HepG2 (cell line): ENCODE measurements around the gene IRF7. TPM values are rescaled to one million over a fixed set of nuclear protein-coding genes. Genes with fewer than 3 reads are reported as not detected.
"Not testable (repeated sequence)": the region's sequence is repeated elsewhere in the genome, so short reads cannot be mapped to it uniquely, and the experiment has no call there.

Experiments
- ATAC-seq: fragments of 200-7000 bp; cut with Tn5 transposase; 3 replicates; pipeline ENCODE4 v1.9.1; 2020; ENCODE audit warnings: mild to moderate bottlenecking, moderate library complexity
- BruUV-seq: library from RNA; stranded (reverse); fragments of 400-500 nt; replicated peaks from 2 replicates; lab custom pipeline; 2021; lab: Mats Ljungman, UMichigan
- CTCF ChIA-PET: fragments of 300-600 bp; formaldehyde crosslinking; extraction: SDS; loops from one replicate; lab custom pipeline; 2021; ENCODE audit warnings: low total read pairs, inconsistent platforms, low intra/inter-chr PET ratio; lab: Yijun Ruan, JAX
- POLR2A ChIA-PET: fragments of 350-600 bp; sonication (Branson Sonifier 250); formaldehyde crosslinking; loops from one replicate; lab custom pipeline; 2020; ENCODE audit warnings: antibody characterized with exemption, inconsistent platforms; lab: Yijun Ruan, JAX
- DNase-seq: peaks from one replicate; pipeline ENCODE4 v3.0.0-alpha.2; 2015; ENCODE audit warnings: low spot score
- FAIRE-seq: peaks from 3 replicates; lab custom pipeline; 2011; peaks lifted over from hg19 to GRCh38; lab: Jason Lieb, UNC
- H2AFZ ChIP-seq: one replicate; pipeline ENCODE4 v1.6.1; 2011; ENCODE audit warnings: low read length, inconsistent platforms
- H3K27ac ChIP-seq: fragments of 300-600 bp; 3 replicates; pipeline ENCODE4 v1.8.0; 2011; ENCODE audit warnings: mixed run types, mild to moderate bottlenecking, mixed read lengths, low read length, inconsistent platforms; ENCODE audit not compliant: insufficient read depth; ENCODE audit errors: extremely low read length
- H3K27me3 ChIP-seq, 2 experiments: fragments of 200-600 bp in 1 of 2; 2 replicates in 1 of 2; 3 replicates in 1 of 2; pipeline versions ENCODE4 v1.6.0 to v1.8.0; 2011; ENCODE audit warnings: low read length in 2 of 2, mild to moderate bottlenecking in 2 of 2, moderate library complexity in 2 of 2, inconsistent platforms in 1 of 2; ENCODE audit not compliant: insufficient read depth in 2 of 2, control insufficient read depth in 1 of 2
- H3K36me3 ChIP-seq, 2 experiments: fragments of 200-600 bp in 1 of 2; replicated peaks in 1 of 2; 2 replicates in 1 of 2; 3 replicates in 1 of 2; pipeline versions ENCODE4 v1.5.1 to v1.8.0; 2011; ENCODE audit warnings: low read length in 2 of 2, inconsistent platforms in 1 of 2; ENCODE audit not compliant: insufficient read depth in 2 of 2, control insufficient read depth in 1 of 2
- H3K4me1 ChIP-seq: 2 replicates; pipeline ENCODE4 v1.5.1; 2012; ENCODE audit warnings: low read length, inconsistent platforms; ENCODE audit not compliant: insufficient read depth
- H3K4me2 ChIP-seq: 2 replicates; pipeline ENCODE4 v1.6.0; 2011; ENCODE audit warnings: low read depth, low read length, inconsistent platforms
- H3K4me3 ChIP-seq, 3 experiments: fragments of 200-600 bp in 1 of 3; sonication (generic), shearing (Covaris generic) in 1 of 3; replicated peaks in 1 of 3; 2 replicates each; pipeline ENCODE4 v1.5.1; 2011 to 2016; ENCODE audit warnings: low read length in 3 of 3, inconsistent platforms in 2 of 3, low read depth in 2 of 3, mild to moderate bottlenecking in 2 of 3, control low read depth in 1 of 3, mixed read lengths in 1 of 3; ENCODE audit not compliant: insufficient read depth in 1 of 3
- H3K79me2 ChIP-seq: one replicate; pipeline ENCODE4 v1.6.1; 2011; ENCODE audit warnings: low read length, inconsistent platforms; ENCODE audit not compliant: insufficient read depth
- H3K9ac ChIP-seq: 2 replicates; pipeline ENCODE4 v1.6.0; 2011; ENCODE audit warnings: mild to moderate bottlenecking, low read depth, low read length, inconsistent platforms; ENCODE audit not compliant: insufficient read depth
- H3K9me3 ChIP-seq: 2 replicates; pipeline ENCODE4 v1.5.1; 2012; ENCODE audit warnings: mild to moderate bottlenecking, low read length
- H4K20me1 ChIP-seq: 2 replicates; pipeline ENCODE4 v1.6.0; 2011; ENCODE audit warnings: inconsistent platforms, mild to moderate bottlenecking, low read length, moderate library complexity; ENCODE audit not compliant: insufficient read depth
- FOSL1 ChIP-seq: sonication (generic); formaldehyde crosslinking; IDR thresholded peaks from 2 replicates; pipeline ENCODE4 v1.9.0; 2021; ENCODE audit warnings: missing genetic modification reagents, borderline replicate concordance
- MAFF ChIP-seq: IDR thresholded peaks from 2 replicates; pipeline ENCODE4 v1.6.1; 2011; ENCODE audit warnings: low read depth, low read length, improper control_type of control experiment
- MAFK ChIP-seq, 2 experiments: IDR thresholded peaks in 1 of 2; conservative IDR thresholded peaks in 1 of 2; 2 replicates each; pipeline ENCODE4 v1.6.1; 2011; ENCODE audit warnings: improper control_type of control experiment in 2 of 2, low read length in 2 of 2
- RAD51 ChIP-seq: fragments of 450-650 bp; IDR thresholded peaks from 2 replicates; pipeline ENCODE4 v1.6.1; 2016; ENCODE audit warnings: borderline replicate concordance
- USF2 ChIP-seq, 2 experiments: sonication (generic) in 1 of 2; formaldehyde crosslinking in 1 of 2; IDR thresholded peaks; 2 replicates each; pipeline versions ENCODE4 v1.5.1 to v1.6.1; 2011 to 2020; ENCODE audit warnings: borderline replicate concordance in 1 of 2, low read depth in 1 of 2, low read length in 1 of 2, mild to moderate bottlenecking in 1 of 2, missing genetic modification reagents in 1 of 2, moderate library complexity in 1 of 2
- ZFX ChIP-seq: sonication (generic); formaldehyde crosslinking; IDR thresholded peaks from 2 replicates; pipeline ENCODE4 v1.4.0; 2020; ENCODE audit warnings: mild to moderate bottlenecking, low read depth, missing genetic modification reagents, moderate library complexity
- ZNF605 ChIP-seq: sonication (generic); formaldehyde crosslinking; IDR thresholded peaks from 2 replicates; pipeline ENCODE4 v1.8.0; 2022; ENCODE audit warnings: mild to moderate bottlenecking, missing genetic modification reagents
- ZNF691 ChIP-seq: sonication (generic); formaldehyde crosslinking; IDR thresholded peaks from 2 replicates; pipeline ENCODE4 v1.4.0; 2020; ENCODE audit warnings: missing genetic modification reagents, low read depth, mild to moderate bottlenecking, borderline replicate concordance
- WGBS: methylation state at CpG from one replicate; pipeline ENCODE4 v1.1.6; 2017; ENCODE audit warnings: low lambda C conversion rate; 5-methylcytosine and 5-hydroxymethylcytosine counted together
- in situ Hi-C: cut with HindIII; loops from 2 replicates; pipeline ENCODE4 v1.10.0; 2017; ENCODE audit warnings: low pct_unique_long_range_greater_than_20kb; ENCODE audit not compliant: extremely low pct_ligation_motif_present
- intact Hi-C: fragments of 100-400 bp; cut with micrococcal nuclease; formaldehyde crosslinking; loops from one replicate; pipeline ENCODE4 v1.10.0; 2022; ENCODE audit not compliant: unreplicated experiment
- polyA plus RNA-seq, 8 experiments: library from polyadenylated mRNA; depleted of rRNA in 3 of 8; stranded (reverse) in 7 of 8; unstranded in 1 of 8; fragments of >200 nt; fragmentation: Illumina TruSeq in 4 of 8; extraction: Trizol in 4 of 8; gene quantifications; 2 replicates each; pipeline versions ENCODE4 v1.2.1 to v1.2.3, GENCODE V29; 2011 to 2016; ENCODE audit warnings: low read depth in 4 of 8, missing spikeins in 1 of 8, mixed read lengths in 1 of 8; ENCODE audit not compliant: insufficient read depth in 1 of 8
- total RNA-seq, 5 experiments: library from RNA; depleted of rRNA; stranded (reverse); fragments of >200 nt; fragmentation: Illumina TruSeq; extraction: Trizol; gene quantifications; 2 replicates each; pipeline ENCODE4 v1.2.3, GENCODE V29; 2016; ENCODE audit warnings: low read depth in 1 of 5

The IRF7 gene
- total and polyA plus RNA-seq, 2 of the 13 experiments (the other 11 are each of a cell fraction or from before 2014, with no cell fraction given): not detected

- H3K79me2 ChIP-seq: peaks cover 31% of the 10 kb centered on the region
- FAIRE-seq (no peak), DNase-seq (no peak), ATAC-seq (peak; percentile 5)
- H3K9ac ChIP-seq: peak overlapping the region; percentile 61
- H3K9me3 ChIP-seq: no peaks in the 10 kb centered on the region
- H3K4me3 ChIP-seq: peak overlapping the region; percentile 61 to 80 (median 66)
- peaks cover 29% of the 10 kb centered on the region for H4K20me1 ChIP-seq
- H3K27me3 ChIP-seq: no peaks in the 10 kb centered on the region; a peak in 2 of 5 replicates
- H3K36me3 ChIP-seq: peaks cover 0 to 3% of the 10 kb centered on the region in 2 experiments; a peak in 1 of 5 replicates
- intact Hi-C loops: no loop called here
- CTCF ChIA-PET: no interaction called here
- H3K27ac ChIP-seq: no peak overlapping the region
- peak overlapping the region; percentile 99 for H3K4me2 ChIP-seq
- under 1% methylated on average over 15 of the region's 25 CpGs for WGBS
- TF ChIP-seq FOSL1 (CRISPR knock-in tag): no peak
- TF ChIP-seq ZFX (CRISPR knock-in tag): peak; percentile 15; the same call in 1 of the 2 replicates
- TF ChIP-seq ZNF691 (CRISPR knock-in tag): 0 out of 2 replicates have a peak, but pooled peaks have one; percentile 9
- 0 out of 2 replicates have a peak, but pooled peaks have one; percentile 27 for TF ChIP-seq ZNF605 (CRISPR knock-in tag)
- TF ChIP-seq, all 625 proteins: peak for 3
- no peak overlapping the region for H2AFZ ChIP-seq
- peaks cover 65% of the 10 kb centered on the region for H3K4me1 ChIP-seq
- in situ Hi-C loops: no loop called here
- no TSS peak for BruUV-seq
- POLR2A ChIA-PET: interaction anchor here (1.5 to 2.5 kb wide), 5 partner anchors 13 to 81 kb away, joined by 9 to 33 read pairs (median 27); partner anchors contain the start of gene LMNTD2
Observed at GRCh38 chr11:574632-575312, 41.0 kb downstream of the IRF7 start.

GRCh38 chr11:574031-574570 is 41.6 kb downstream of the IRF7 start:
- FAIRE-seq, H3K27ac ChIP-seq, H3K36me3 ChIP-seq, POLR2A ChIA-PET, in situ Hi-C loops, BruUV-seq, ATAC-seq, H2AFZ ChIP-seq, intact Hi-C loops, H3K9me3 ChIP-seq, H3K27me3 ChIP-seq, CTCF ChIA-PET, DNase-seq: not testable (repeated sequence)
- H3K4me3 ChIP-seq: peak overlapping the region; percentile 61 to 80 (median 66); a peak in 5 of 6 replicates
- peaks cover 63% of the 10 kb centered on the region for H3K4me1 ChIP-seq
- H3K79me2 ChIP-seq: peaks cover 24% of the 10 kb centered on the region
- peak overlapping the region; percentile 99 for H3K4me2 ChIP-seq
- peak overlapping the region; percentile 61; the same call in 1 of the 2 replicates for H3K9ac ChIP-seq
- TF ChIP-seq RAD51 (peak; percentile 92), MAFK (conservative IDR thresholded peaks at IDR 0.05 in 1 of 2, IDR thresholded peaks at IDR 0.05 in 1 of 2; ENCODE audit: low read length in 2 of 2) (peak; percentile 53 to 64), MAFF (peak; percentile 40), USF2 (IDR thresholded peaks at IDR 0.05; ENCODE audit: low read depth, low read length) (peak; percentile 71), USF2 (CRISPR knock-in tag; IDR thresholded peaks at IDR 0.05; ENCODE audit: borderline replicate concordance) (peak; percentile 50; the same call in 1 of the 2 replicates)
- 19% methylated on average over 14 of the region's 14 CpGs for WGBS
- peaks cover 22% of the 10 kb centered on the region for H4K20me1 ChIP-seq
